ENCODE measurements around the gene SH3PXD2A. TPM values are rescaled to one million over a fixed set of nuclear protein-coding genes. Genes with fewer than 3 reads are reported as not detected.
"Not testable (repeated sequence)": the region's sequence is repeated elsewhere in the genome, so short reads cannot be mapped to it uniquely, and the experiment has no call there.

The SH3PXD2A gene
- total and polyA plus RNA-seq, 4 donors, result 23.1 to 41.2 (median 32.7) TPM

DNA sequence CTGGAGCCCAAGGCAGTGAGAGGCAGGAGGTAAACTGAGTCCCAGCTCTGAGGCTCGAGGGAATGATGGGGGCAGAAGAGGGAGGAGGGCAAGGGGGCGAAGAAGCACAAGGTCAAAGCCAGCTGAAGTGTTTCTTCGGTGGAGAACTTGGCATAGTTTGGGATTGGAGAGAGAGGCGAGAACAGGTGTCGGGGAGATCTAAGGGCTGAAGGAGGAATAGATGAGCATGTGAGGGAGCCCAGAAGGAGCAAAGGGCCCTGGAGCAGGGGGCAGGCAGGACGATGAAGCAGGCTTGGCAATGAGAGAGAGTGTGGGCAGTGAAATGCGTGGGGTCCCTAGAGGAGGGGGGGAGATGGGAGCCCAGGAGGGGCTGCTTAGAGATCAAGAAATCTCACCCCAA, 35.9 kb downstream of the SH3PXD2A start:
- no peaks in the 10 kb centered on the region for H3K36me3 ChIP-seq (ENCODE audit: control insufficient read depth, insufficient read depth, low read length)
- DNase-seq (ENCODE audit: low read depth in 4 of 6, low spot score in 6 of 6), result no peak
- peak overlapping the region; percentile 69 for H3K27ac ChIP-seq (ENCODE audit: low read depth, low read length)
- no peaks in the 10 kb centered on the region for H3K9me3 ChIP-seq (ENCODE audit: control insufficient read depth, insufficient read depth, low read length)
- H3K4me3 ChIP-seq (ENCODE audit: low read depth, low read length), result no peak overlapping the region
- WGBS (ENCODE audit: insufficient coverage), result 69% methylated on average over 6 of the region's 7 CpGs
- peaks cover 37% of the 10 kb centered on the region for H3K4me1 ChIP-seq (ENCODE audit: control insufficient read depth, insufficient read depth, low read length)
- peaks cover 3% of the 10 kb centered on the region for H3K27me3 ChIP-seq (ENCODE audit: control insufficient read depth, insufficient read depth, low read length)

DNA sequence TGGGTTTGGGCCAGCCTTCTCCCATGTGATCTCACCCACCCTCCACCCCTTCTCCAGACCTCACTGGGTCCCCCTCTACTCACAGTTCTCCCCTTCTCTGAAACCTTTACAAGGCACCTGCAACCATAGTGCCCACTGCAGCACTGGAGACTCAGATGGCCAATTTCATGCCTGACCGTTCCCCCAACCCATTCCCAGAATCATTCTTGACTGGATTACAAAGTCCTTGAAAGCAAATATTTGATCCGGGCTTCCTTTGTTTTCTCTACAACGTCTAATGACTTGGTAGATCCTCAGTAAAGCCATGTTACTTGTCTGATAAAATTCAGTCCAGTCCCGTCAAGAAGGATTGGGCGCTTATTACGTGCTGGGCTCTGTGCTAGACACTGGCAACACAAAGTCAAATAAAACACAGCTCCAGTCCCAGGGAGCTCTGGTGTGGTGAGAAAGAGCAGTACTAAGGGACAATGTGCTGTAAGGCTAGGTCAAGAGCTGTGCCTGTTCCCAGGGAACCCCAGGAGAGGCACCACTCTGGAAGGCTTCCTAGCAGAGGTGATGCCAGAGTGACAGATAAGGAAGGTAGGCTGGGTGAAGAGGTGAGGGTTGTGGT, 36.5 kb downstream of the SH3PXD2A start:
- Histone ChIP-seq H3K36me3 (ENCODE audit: control insufficient read depth, insufficient read depth, low read length) (no peaks in the 10 kb centered on the region), H3K4me3 (ENCODE audit: low read depth, low read length) (no peak overlapping the region), H3K4me1 (ENCODE audit: control insufficient read depth, insufficient read depth, low read length) (peaks cover 35% of the 10 kb centered on the region), H3K9me3 (ENCODE audit: control insufficient read depth, insufficient read depth, low read length) (no peaks in the 10 kb centered on the region), H3K27ac (ENCODE audit: low read depth, low read length) (peak overlapping the region; percentile 69), H3K27me3 (ENCODE audit: control insufficient read depth, insufficient read depth, low read length) (peaks cover 3% of the 10 kb centered on the region)
- DNase-seq (ENCODE audit: low read depth in 4 of 6, low spot score in 6 of 6), result no peak
- WGBS (ENCODE audit: insufficient coverage), result 50% methylated on average over 3 of the region's 6 CpGs

GRCh38 chr10:103818105-103818504, 37.3 kb downstream of the SH3PXD2A start:
- Histone ChIP-seq H3K27ac (ENCODE audit: low read depth, low read length) (no peak overlapping the region), H3K9me3 (ENCODE audit: control insufficient read depth, insufficient read depth, low read length) (no peaks in the 10 kb centered on the region), H3K4me1 (ENCODE audit: control insufficient read depth, insufficient read depth, low read length) (peaks cover 31% of the 10 kb centered on the region), H3K36me3 (ENCODE audit: control insufficient read depth, insufficient read depth, low read length) (no peaks in the 10 kb centered on the region), H3K4me3 (ENCODE audit: low read depth, low read length) (no peak overlapping the region), H3K27me3 (ENCODE audit: control insufficient read depth, insufficient read depth, low read length) (peaks cover 3% of the 10 kb centered on the region)
- peak in 1 of 6 donors; percentile 1 for DNase-seq (ENCODE audit: low read depth in 4 of 6, low spot score in 6 of 6)
- 62% methylated on average over 1 of the region's 3 CpGs for WGBS (ENCODE audit: insufficient coverage)

GRCh38 chr10:103816431-103816830, 38.9 kb downstream of the SH3PXD2A start:
- Histone ChIP-seq H3K4me3 (ENCODE audit: low read depth, low read length) (no peak overlapping the region), H3K4me1 (ENCODE audit: control insufficient read depth, insufficient read depth, low read length) (peaks cover 31% of the 10 kb centered on the region), H3K36me3 (ENCODE audit: control insufficient read depth, insufficient read depth, low read length) (no peaks in the 10 kb centered on the region), H3K27me3 (ENCODE audit: control insufficient read depth, insufficient read depth, low read length) (peaks cover 3% of the 10 kb centered on the region), H3K9me3 (ENCODE audit: control insufficient read depth, insufficient read depth, low read length) (no peaks in the 10 kb centered on the region), H3K27ac (ENCODE audit: low read depth, low read length) (no peak overlapping the region)
- WGBS (ENCODE audit: insufficient coverage), result no CpG with 5 or more reads among the region's 6 CpGs
- DNase-seq (ENCODE audit: low read depth in 4 of 6, low spot score in 6 of 6), result no peak

DNA sequence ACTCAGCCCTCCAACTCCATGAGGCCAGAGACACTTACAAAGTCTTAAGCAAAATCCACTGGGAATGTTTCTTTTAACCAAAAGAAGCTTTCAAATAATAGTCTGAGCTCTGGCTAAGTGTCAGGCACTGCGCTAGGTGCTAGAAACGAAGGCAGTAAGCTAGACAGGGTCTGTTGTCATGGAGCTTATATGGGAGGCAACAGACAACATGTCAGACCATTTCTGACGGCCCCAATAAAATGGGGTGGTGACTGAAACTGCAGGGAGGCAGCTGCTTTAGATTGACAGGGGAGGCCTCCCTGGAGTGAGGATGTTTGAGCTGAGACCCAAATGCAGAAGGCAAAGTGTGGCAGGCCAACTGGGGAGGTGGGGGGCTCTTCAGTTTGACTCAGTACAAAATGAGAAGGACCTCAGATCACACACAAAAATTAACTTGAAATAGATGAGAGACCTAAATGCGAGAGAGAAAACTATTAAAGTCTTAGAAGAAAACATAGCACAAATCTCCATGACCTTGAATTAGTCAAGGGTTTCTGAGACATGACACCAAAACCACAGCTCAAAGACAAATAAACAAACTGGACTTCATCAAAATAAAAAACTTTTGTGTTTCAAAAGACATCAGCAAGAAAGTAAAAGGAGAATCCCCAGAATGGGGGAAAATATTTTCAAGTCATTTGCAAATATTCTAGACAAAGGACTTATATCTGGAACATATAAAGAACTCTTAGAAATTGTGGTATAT, 40.6 kb downstream of the SH3PXD2A start:
- no peak overlapping the region for H3K4me3 ChIP-seq (ENCODE audit: low read depth, low read length)
- peak overlapping the region; percentile 72 for H3K27ac ChIP-seq (ENCODE audit: low read depth, low read length)
- H3K9me3 ChIP-seq (ENCODE audit: control insufficient read depth, insufficient read depth, low read length), result no peaks in the 10 kb centered on the region
- 61% methylated on average over 3 of the region's 4 CpGs for WGBS (ENCODE audit: insufficient coverage)
- DNase-seq (ENCODE audit: low read depth in 4 of 6, low spot score in 6 of 6), result no peak
- peaks cover 3% of the 10 kb centered on the region for H3K27me3 ChIP-seq (ENCODE audit: control insufficient read depth, insufficient read depth, low read length)
- peaks cover 30% of the 10 kb centered on the region for H3K4me1 ChIP-seq (ENCODE audit: control insufficient read depth, insufficient read depth, low read length)
- H3K36me3 ChIP-seq (ENCODE audit: control insufficient read depth, insufficient read depth, low read length), result no peaks in the 10 kb centered on the region

DNA sequence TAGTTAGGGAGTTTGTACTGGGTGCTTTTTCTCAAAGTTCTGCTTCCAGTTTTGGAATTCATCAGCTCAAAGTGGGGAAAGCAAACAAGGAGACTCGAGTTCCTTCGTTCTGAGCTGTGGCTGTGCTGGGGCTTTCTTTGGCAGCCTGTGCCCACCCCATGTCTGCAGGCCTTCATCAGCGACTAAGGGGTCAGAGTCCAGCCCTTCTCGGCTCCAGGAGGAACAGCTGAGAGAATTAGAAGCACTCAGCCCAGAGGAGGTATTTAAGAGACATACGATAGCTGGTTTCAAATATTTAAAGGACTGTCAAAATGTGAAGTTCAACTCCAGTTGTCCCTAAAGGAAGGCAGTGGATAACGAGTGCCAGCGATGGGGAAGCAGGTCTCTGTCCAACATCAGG, 41.3 kb downstream of the SH3PXD2A start:
- Histone ChIP-seq H3K36me3 (ENCODE audit: control insufficient read depth, insufficient read depth, low read length) (no peaks in the 10 kb centered on the region), H3K27ac (ENCODE audit: low read depth, low read length) (peak overlapping the region; percentile 72)

GRCh38 chr10:103813312-103813711, 42.1 kb downstream of the SH3PXD2A start:
- not testable (repeated sequence) for H3K27ac ChIP-seq (ENCODE audit: low read depth, low read length); H3K4me3 ChIP-seq (ENCODE audit: low read depth, low read length); H3K27me3 ChIP-seq (ENCODE audit: control insufficient read depth, insufficient read depth, low read length); H3K36me3 ChIP-seq (ENCODE audit: control insufficient read depth, insufficient read depth, low read length); DNase-seq (ENCODE audit: low read depth in 4 of 6, low spot score in 6 of 6); H3K9me3 ChIP-seq (ENCODE audit: control insufficient read depth, insufficient read depth, low read length)
- peaks cover 22% of the 10 kb centered on the region for H3K4me1 ChIP-seq (ENCODE audit: control insufficient read depth, insufficient read depth, low read length)
- WGBS (ENCODE audit: insufficient coverage), result 83% methylated on average over 1 of the region's 4 CpGs

More for the DNA sequence above, 41.3 kb downstream of the SH3PXD2A start:
- Histone ChIP-seq H3K4me3 (ENCODE audit: low read depth, low read length) (no peak overlapping the region), H3K9me3 (ENCODE audit: control insufficient read depth, insufficient read depth, low read length) (no peaks in the 10 kb centered on the region), H3K27me3 (ENCODE audit: control insufficient read depth, insufficient read depth, low read length) (peaks cover 3% of the 10 kb centered on the region), H3K4me1 (ENCODE audit: control insufficient read depth, insufficient read depth, low read length) (peaks cover 23% of the 10 kb centered on the region)
- DNase-seq (ENCODE audit: low read depth in 4 of 6, low spot score in 6 of 6), result no peak
- WGBS (ENCODE audit: insufficient coverage), result 46% methylated on average over 7 of the region's 7 CpGs

- Histone ChIP-seq H3K9me3 (ENCODE audit: control insufficient read depth, insufficient read depth, low read length) (no peaks in the 10 kb centered on the region), H3K27ac (ENCODE audit: low read depth, low read length) (no peak overlapping the region), H3K4me3 (ENCODE audit: low read depth, low read length) (no peak overlapping the region), H3K4me1 (ENCODE audit: control insufficient read depth, insufficient read depth, low read length) (peaks cover 26% of the 10 kb centered on the region), H3K27me3 (ENCODE audit: control insufficient read depth, insufficient read depth, low read length) (no peaks in the 10 kb centered on the region), H3K36me3 (ENCODE audit: control insufficient read depth, insufficient read depth, low read length) (no peaks in the 10 kb centered on the region)
- 72% methylated on average over 4 of the region's 4 CpGs for WGBS (ENCODE audit: insufficient coverage)
- DNase-seq (ENCODE audit: low read depth in 4 of 6, low spot score in 6 of 6), result no peak
Measured at GRCh38 chr10:103812432-103812831, 42.9 kb downstream of the SH3PXD2A start.

DNA sequence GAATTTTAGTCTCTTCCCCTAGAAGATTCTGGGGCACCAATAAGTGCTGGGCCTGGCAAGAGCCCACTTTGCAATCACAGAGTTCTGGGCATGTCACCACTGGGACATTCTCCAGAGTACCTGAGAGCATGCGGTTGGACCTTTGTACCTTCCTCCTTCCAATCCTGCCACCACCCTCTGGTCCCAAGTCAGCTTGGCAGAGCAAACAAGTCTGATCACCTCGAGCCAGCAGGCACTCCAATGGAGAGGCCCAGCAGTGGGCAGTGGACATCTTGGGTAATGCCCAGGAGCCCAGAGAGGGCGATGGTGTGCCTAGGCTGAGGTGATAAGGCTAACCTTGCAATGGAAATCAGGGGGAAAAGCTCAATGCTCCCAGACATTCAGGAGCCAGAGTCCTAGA, 43.4 kb downstream of the SH3PXD2A start:
- no peak for DNase-seq (ENCODE audit: low read depth in 4 of 6, low spot score in 6 of 6)
- 80% methylated on average over 2 of the region's 3 CpGs for WGBS (ENCODE audit: insufficient coverage)
- Histone ChIP-seq H3K27ac (ENCODE audit: low read depth, low read length) (no peak overlapping the region), H3K36me3 (ENCODE audit: control insufficient read depth, insufficient read depth, low read length) (no peaks in the 10 kb centered on the region), H3K9me3 (ENCODE audit: control insufficient read depth, insufficient read depth, low read length) (no peaks in the 10 kb centered on the region), H3K4me3 (ENCODE audit: low read depth, low read length) (no peak overlapping the region), H3K27me3 (ENCODE audit: control insufficient read depth, insufficient read depth, low read length) (no peaks in the 10 kb centered on the region), H3K4me1 (ENCODE audit: control insufficient read depth, insufficient read depth, low read length) (peaks cover 30% of the 10 kb centered on the region)

DNA sequence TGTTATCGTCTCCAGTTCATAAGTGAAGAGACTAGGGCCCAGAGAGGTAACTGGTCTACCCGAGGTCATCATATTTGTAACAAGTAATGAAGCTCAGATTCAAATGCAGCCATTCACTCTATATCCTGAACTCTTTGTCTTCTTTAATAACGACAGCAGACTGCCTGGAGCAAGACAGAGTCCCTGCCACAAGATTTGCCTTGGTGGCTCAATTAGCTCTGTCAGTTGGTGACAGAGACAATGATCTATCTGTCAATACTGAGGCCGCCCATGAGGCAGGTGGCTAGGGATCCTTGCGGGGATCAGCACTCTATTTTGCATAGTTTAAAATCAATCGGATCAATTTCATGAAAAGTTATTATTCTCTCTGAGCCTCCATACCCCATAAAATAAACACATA, 43.9 kb downstream of the SH3PXD2A start:
- Histone ChIP-seq H3K27me3 (ENCODE audit: control insufficient read depth, insufficient read depth, low read length) (no peaks in the 10 kb centered on the region), H3K36me3 (ENCODE audit: control insufficient read depth, insufficient read depth, low read length) (no peaks in the 10 kb centered on the region), H3K9me3 (ENCODE audit: control insufficient read depth, insufficient read depth, low read length) (no peaks in the 10 kb centered on the region), H3K4me3 (ENCODE audit: low read depth, low read length) (no peak overlapping the region), H3K27ac (ENCODE audit: low read depth, low read length) (no peak overlapping the region), H3K4me1 (ENCODE audit: control insufficient read depth, insufficient read depth, low read length) (peaks cover 34% of the 10 kb centered on the region)
- WGBS (ENCODE audit: insufficient coverage), result 45% methylated on average over 2 of the region's 6 CpGs
- DNase-seq (ENCODE audit: low read depth in 4 of 6, low spot score in 6 of 6), result no peak

Data from spinal cord (tissue), 10 donors.